Fibroblast of skin of abdomen (primary cell): Measurements from ENCODE around the gene PIEZO1.
A peak's percentile ranks its signal among the peaks of the same experiment; 100 is the strongest.

Experiments used
- DNase-seq: peaks from one replicate; pipeline ENCODE4 v3.0.0-alpha.2; 2013

Gene PIEZO1

DNA sequence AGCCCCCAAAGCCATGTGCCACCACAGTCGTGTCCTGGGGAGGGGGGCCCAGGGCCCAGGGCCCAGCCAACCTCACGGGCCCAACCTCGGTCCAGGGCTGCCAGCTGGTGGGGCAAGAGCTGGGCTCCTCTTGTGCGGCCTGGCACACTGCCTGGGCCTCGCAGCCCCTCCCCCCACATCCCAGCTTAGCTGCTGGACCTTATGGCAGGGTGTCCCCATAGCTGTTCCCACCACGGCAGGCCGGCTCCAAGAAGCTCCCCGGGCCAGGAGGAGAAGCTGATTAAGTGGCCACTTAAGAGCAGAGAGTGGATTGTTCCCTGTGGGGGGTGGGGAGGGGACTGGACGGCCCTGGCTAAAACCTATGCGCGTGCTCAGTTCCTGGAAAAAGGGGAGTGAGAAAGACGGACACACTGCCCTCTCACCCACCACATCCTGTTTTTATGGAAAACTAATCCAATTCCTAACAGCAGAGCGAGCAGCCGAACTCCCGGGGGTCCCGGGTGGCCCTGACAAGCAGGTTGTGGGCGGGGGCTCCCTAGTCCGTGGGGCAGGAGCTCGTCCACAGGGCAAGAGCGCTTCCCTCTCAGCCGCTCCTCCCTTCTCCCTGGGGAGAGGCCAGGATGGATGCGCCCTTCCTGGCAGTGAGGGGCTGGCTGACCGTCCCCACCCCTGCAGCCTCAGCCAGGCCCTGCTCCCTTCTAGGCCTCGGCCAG lies 16.8 kb downstream of the PIEZO1 start:
- no peak for DNase-seq

DNA sequence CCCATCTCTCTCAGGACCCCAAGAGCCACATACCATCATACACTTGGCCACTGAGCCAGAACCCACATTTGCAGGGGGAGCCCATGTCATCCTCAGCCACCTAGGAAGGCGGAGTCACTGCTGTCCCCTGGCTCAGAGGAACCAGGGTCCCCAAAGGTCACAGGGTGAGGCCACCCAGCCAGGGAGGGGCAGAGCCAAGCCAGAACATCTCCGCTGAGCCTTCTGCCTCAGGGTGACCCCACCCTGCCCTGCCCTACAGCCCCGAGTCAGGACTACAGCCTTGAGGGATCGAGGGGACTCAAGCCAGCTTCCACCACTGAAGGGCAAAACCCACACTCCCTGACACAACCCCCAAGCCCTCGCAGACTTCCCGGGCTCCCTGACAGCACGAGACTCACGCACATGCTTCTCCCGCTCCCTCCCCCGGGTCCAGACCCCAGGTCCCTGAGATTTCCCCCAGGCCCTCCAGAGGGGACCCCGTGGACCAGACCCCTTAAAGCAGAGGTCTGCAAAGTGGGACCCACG lies 17.4 kb downstream of the PIEZO1 start:
- DNase-seq: no peak

DNA sequence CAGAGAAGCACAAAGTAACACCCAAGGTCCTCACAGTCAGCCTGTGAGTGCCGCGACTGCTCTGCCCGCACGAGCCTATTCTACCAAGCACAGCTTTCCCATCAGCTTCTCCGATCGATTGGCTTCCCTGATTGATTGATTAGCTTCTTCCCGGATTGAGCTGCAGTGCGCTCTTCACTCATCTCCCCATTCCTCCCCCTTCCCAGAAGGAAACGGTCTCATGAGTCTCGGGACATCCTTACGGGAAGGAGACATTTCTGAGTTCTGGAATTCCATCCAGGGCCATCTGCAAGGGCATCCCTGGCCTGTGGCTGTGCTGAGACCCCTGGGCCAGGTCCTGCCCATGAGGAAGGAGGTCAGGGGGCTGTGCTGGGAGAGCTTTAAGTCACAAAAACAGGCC lies 18.0 kb downstream of the PIEZO1 start:
- no peak for DNase-seq

DNA sequence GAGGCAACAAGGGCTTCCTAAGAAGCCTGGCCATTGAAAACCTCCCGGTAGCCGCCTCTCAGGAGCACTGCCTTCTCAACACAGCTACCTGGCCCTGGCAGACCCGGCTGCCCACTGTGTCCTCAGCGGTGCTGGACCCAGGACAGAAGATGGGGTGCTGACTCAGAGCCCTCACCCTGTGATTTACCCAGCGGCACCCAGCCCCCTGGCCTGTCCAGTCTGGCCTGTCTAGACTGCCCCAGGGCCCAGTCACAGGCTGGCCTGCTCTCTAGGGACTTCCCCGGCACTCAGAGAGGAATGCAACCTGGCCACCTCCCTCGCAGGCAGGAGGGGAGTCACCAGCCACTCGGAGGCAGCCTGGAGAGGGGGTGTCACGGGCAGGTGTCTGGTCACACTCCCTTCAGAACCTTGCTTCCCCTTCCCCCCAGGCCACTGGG lies 20.1 kb downstream of the PIEZO1 start:
- no peak for DNase-seq

DNA sequence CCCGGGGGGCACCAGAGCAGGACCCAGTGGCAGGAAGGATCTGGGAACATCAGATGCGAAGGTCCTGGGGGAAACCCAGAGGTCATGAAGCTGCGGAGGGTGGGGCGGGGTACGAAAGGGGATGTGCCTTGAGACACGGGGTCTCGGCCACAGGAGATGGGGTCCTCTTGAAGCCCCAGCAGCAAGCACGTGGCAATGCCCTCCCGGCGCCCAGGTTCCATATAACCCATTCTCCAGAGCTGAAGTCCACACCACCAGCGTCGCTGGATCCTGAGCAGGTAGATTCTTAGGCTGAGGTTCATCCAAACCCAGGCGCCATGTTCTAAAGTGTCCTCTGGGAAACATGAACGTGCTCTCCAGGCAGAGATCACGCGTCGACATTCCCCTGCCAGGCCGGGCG lies 20.9 kb downstream of the PIEZO1 start:
- no peak for DNase-seq

DNA sequence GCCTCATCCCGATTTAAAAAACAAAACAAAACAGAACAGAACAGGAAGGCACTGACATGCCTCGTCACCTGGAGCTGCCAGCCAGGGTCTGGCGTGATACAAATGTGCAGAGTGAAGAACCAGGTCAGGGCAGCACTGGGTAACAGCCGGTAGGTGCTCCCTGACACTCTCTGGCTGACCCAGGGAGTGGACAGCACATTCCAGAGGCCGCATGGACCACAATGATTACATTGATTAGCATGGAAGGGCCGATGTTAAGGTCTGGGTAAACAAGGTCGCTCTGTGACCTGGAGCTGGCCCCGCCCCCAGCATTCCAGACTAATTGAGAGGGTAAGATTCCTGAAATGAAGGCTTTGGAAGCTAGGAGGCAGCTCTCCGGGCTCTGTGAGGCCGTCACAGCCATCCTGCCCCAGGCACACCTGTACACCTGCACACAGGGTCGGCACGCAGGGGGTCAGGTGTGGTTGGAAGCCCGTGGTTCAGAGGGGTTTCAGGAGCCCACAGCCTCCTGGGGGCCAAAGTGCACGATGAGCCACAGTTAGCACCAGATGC lies 21.4 kb downstream of the PIEZO1 start:
- DNase-seq: no peak

DNA sequence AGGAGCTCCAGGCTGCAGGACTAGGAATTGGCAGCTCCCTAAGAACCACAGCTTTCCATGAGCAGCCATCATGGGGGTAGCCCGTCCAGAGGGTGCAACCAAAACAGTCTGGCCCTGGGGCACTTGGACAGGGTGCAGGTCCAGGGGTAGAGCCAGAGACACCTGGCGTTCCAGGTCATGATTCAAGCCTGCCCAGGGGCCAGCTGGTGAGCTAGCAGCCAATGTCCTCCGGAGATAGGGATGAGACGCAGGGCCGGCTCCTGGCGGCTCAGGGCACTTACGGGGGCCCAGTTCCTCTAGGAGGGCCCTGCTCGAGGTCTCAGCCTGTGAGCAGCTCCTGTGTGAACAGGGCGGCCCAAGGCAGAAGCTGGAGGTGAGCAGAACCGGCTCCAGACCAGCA lies 22.1 kb downstream of the PIEZO1 start:
- no peak for DNase-seq

DNA sequence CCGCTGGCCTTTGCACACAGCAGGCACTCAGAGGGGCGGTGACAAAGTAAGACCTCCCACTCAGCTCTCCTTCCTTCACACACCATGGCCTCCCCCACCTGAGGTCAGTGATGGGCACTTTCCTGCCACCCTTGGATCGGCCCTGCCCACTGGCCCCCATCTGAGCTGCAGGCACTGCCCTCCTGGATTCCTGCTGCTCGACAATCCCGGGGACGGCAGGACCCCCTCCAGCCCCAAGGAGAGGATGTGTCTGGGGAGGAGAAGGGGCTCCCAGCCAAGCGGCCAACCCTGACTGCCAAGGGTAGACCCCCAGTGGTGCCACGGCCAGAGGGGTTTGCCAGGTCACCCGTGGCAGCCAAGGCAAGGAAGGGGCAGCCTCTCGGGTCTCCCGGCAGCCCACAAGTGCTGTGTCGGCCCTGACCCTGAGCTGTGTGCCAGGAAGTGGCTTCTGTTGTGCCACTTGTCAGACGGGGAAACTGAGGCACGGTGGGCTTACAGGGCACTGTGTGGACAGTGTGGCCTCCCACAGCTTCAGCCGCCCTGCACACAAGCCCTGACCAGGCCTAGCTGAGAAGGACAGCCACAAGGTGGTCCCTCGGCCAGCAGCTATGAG lies 22.7 kb downstream of the PIEZO1 start:
- DNase-seq: no peak

DNA sequence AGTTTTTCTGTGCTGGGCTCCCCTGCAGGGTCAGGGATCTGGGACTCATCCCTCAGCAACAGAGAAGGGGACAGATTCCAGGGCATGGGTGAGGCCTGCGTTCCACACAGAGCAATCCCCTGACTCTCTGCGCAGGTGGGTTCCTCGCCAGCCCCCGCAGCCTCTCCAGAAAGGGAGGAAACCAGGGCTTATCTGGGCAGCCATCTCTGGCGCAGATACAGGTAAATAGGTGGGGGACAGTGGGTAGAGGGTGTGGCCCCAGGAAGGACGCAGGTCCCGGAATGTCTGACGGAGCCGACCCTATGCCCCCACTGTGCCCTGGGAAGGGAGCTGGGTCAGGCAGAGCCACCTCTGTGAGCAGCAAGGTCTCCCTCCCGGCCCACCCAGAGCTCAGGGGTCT lies 23.2 kb downstream of the PIEZO1 start:
- DNase-seq: no peak

DNA sequence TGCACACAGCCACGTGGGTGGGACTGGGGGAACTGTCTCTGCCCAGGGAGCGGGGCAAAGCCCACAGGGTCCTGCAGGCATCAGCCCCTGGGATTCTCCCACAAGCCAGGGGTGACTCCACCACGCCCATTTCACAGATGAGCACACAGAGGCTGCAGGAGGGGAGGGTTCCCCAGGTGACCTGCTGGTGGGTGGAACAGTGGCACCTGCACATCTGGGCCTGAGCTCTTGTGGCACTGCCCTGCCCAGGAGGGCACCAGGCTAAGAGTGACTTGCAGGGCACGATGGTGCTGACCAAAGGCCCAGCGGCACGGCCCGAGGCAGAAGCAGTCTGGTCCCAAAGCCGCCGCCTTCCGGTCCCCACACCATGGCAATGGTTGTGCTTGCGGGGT lies 23.9 kb downstream of the PIEZO1 start:
- no peak for DNase-seq

DNA sequence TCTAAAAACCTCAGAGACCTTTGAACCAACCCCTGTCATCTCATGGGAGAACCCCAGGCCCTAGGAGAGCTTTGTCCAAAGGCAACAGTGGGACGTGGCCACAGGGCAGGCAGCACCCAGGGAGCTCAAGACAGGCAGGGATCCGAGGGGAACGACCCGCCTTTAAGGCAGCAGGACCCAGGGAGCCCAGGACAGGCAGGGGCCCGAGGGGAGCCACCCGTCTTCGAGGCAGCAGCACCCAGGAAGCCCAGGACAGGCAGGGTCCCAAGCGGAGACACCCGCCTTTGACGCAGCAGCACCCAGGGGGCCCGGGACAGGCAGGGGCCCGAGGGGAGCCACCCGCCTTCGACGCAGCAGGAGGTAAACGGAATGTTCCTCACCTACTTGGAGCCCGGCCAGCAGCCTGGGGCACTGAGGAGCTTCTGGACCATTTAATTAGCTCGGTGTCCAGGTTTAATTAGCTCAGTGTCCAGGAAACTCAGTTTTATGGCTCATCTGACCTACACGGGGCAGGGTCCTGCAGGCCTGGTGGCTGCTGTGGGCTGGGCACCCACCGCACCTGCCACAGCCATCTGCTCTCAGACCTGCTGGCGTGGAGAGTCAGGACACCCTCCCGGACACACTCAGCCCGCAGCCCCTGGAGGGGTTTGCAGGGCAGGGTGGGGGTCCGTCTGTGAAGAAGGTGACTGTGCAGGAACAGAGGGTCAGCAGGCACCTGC lies 24.4 kb downstream of the PIEZO1 start:
- no peak for DNase-seq

DNA sequence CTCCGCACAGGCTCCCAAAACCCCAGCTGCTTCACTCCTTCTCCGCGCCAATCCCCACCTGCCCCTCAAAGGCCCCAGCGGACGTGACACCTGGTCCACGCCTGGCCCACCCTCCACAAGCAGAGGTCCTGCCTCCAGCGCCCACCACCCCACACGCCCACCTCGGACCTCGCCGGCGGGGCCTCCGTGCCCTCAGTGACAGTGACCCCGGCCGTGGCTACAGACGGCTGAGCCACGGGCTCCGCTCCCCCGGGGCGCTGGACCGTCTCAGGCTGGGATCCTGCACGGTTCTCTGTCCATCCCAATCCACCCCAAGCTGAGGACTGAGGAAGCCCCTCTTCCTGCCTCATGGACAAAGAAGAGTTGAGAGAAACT lies 25.1 kb downstream of the PIEZO1 start:
- DNase-seq: no peak

DNA sequence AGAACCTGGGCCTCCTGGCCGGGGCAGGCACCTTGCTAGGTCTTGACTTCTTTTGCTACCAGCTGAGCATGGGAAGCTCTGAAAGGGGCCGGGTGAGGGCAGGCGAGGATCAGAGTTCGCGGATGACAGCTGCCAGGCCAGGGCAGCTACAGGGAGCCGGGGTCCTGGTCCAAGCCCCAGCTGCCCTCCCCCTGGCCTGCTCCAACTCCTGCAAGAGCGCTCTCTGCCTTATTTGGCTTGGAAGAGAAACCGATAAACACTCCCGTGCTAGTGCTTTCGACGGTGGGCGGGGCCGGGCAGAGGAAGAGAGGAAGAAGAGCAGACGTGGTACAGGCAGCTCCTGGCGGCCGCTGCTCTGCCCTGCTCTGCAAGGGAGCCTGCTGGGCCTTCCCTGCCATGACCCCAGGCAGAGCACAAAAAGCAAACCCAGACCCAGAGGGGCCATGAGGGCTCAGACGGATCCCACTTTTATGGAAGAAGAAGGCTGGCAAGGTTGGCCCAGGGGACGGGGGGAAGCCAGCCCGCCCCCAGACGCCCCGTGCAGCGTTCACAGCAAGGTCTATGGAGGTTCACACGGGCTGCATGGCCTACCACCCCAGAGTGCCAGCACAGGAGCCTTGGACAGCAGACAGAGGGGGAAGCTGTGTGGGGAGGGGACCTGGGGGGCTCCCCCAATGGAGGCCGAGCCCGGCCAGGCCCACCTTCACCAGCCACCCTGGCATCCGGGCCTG lies 25.6 kb downstream of the PIEZO1 start:
- DNase-seq: no peak

DNA sequence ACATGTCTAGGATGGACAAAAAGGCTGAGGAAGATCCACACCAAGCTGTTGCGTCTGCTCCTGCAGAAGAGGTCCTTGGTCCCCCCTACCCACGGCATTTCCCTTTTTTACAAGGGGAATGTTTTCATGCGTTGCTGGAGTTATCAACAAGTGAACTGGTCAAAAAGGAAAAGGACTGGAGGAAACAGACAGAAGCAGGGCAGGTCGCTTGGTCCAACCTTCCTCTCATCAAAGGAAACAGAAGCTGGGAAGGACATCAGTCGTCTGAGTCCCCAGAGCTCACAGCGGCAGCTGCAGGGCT lies 26.1 kb downstream of the PIEZO1 start:
- no peak for DNase-seq

DNA sequence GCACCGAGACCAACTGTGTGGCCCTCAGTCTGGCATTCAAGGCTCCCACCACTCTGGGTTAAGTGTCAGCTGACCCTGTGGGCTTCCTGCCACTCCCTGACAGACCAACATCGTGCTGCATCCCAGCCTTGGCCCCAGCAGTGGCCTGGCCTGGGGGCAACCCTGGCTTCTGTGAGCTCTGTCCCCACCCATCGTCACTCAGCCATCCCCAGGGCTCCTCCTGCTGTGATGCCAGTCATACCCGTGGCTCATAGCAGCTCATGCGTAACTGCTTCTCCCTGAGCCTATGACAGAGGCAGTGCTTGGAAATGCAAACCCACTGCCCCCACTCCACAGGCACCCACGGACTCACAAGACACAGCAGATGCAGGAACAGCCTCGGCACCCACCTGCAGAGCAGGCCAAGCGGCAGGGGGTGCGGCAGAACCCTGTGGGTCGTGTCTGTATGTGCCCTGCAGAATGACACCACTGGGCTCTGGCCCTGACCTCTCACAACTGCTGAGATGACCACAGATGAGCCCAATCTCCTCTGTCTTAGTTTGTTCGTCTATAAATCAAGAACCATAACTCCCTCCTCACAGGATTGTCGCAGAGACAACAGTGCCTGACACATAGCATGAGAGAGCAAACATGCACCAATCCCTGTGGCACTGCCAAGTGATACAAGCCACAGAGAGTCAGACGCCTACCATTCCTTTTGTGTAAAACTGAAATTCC lies 26.6 kb downstream of the PIEZO1 start:
- DNase-seq: no peak

DNA sequence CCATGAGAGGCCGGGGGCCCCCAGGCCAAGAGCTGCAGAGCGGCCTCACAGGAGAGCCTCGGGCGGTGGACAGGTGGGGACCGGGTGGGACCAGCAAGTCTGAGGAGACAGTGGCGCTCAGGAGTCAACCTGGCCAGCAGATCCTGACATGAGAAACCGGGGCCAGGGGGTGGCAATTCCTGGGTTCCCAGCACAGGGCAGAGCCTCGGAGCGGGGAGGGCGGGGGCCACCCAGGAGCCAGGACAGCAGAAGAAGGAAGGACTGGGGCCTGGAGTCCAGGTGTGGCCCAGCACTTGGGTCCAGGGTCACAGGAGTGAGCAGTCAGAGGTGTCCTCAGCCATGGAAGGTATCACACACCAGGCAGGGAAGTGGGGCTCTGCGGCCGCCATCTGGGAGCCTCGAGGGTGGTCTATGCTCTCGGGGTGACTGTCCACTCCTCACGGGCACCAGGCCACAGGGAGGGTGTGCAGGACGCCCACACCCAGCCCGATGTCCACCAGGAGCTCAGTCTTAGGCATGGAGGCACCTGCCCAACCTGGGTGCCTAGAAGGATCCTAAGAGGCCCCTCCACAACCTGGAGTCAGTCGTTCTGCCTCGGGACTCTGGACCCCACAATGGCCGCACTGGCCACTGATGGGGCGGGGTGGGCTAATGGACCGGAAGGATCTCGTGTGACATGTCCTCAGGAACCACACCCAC lies 29.1 kb downstream of the PIEZO1 start:
- DNase-seq: no peak

DNA sequence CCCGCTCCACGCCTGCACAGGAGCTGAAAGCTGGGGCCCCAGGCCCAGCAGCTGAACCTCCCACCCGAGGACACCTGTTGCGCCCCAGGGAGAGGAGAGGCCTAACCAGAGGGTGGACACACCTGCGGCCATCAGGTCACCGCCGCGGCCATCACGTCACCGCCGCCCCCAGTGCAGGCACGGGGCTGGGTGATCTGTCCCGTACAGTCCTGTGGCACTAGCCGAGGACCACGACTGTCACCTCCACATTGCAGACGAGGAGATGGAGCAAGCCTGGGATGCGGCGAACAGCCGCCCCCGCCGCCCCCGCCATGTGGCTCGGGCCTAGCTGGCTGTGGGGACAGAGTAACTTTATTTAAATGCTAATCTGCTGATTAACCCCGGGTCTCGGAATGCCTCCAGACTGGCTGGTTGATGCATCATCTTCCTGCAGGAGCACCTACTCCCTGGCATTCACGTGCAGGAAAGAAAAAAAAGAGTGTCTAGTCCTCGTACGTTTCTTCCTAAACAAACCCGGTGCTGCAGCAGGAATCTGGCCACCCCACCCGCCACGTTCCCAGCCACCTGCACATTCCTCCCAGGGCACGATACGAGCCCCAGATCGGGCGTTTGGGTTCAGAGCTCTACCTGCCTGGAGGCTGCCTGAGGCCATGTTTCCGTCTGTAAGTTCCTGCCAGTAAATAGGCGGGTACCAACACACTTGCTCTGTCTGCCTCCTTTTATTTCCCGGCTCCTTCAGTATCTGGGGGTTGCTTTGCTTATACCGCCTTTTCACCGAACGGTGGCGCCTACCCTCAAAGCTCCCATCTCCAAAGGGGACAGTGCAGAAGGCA lies 29.9 kb downstream of the PIEZO1 start:
- DNase-seq: peak; percentile 34

DNA sequence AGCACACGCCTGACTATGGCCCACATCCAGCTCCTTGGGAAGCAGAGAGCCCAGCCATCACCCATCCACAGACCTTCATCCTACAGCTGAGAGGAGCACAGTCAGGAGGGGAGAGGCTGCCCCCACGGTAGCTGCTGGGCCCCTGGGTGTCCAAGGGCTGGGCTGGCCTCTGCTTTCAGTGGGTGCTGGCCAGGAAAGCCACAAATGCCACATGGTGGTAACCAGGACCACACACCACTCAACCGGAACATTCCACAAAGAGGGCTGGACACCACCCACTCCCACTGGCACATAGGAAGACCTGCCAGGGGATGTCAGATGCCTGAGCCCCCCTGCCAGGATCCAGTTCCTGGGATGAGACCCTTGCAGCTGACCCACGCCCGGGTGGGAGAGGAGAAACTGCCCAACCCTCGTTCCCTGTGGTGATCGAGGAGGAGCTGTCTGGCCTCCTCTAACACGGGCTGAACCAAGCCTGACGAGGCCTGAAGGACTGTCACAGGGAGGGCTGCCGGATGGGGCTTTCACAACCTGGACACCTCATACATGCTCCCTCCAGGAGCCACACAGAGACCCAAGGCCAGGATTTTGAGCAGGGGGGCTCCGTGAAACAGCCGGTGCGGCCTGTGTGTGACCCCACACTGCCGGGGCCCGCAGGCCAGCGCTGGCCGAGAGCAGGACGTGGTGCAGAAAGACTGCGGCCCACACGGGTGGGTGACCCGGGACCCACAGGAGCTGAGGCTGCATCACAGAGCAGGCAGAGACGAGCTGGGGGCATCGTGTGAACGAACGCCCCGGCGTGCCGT lies 30.7 kb downstream of the PIEZO1 start:
- DNase-seq: no peak

DNA sequence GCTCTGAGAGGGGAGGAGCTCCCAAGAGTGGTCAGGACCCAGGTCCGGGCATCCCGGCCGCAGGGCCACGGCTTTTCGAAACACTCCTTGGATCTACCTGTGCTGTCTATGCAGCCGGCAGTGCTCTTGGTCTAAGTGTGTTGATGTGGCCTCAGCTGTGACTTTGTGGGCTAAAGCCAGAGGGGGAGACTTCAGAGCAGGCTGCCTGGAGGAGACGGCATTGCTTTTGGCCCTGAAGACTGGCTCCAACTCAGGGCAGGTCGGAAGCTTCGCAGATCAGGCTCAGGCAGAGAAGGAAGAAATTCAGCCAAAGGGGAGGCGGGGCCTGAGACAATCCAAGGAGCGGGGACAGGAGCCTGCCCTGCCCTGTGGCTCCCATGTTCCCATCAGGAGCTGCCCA lies 31.4 kb downstream of the PIEZO1 start:
- no peak for DNase-seq

DNA sequence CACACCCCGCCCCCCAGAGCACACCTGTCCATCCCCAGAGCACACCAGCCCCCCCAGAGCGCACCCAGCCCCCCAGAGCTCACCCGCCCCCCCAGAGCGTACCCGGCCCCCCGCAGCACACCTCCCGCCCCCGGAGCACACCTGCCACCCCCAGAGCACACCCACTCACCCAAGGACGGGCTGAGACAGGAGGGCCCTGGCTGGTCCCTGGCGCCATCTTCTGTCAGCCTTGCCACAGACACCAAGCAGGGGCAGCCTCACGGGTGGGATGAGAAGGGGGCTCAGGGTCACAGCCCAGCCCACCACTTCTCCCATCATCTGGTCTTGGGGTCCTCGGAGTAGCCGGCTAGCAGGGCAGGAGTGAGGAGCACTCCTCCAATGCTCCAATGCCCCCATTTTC lies 31.8 kb downstream of the PIEZO1 start:
- DNase-seq: no peak
